Neuronal stem cell (in vitro differentiated cells): ENCODE measurements around the gene ZNF607. TPM values are rescaled to one million over a fixed set of nuclear protein-coding genes. Genes with fewer than 3 reads are reported as not detected.
"Not testable (repeated sequence)": the region's sequence is repeated elsewhere in the genome, so short reads cannot be mapped to it uniquely, and the experiment has no call there.

Experiments
- DNase-seq: peaks from one replicate; pipeline ENCODE4 v3.0.0-alpha.2; 2013; ENCODE audit warnings: low spot score
- H2AFZ ChIP-seq: one replicate; pipeline ENCODE4 v1.6.1; 2013; ENCODE audit warnings: mild to moderate bottlenecking, low read length, inconsistent platforms
- H2AK5ac ChIP-seq: 2 replicates; pipeline ENCODE4 v1.6.1; 2013; ENCODE audit warnings: low read depth, mild to moderate bottlenecking, inconsistent platforms, low read length, moderate library complexity, mixed read lengths
- H2BK120ac ChIP-seq: 2 replicates; pipeline ENCODE4 v1.6.1; 2013; ENCODE audit warnings: low read depth, mild to moderate bottlenecking, inconsistent platforms, low read length, moderate library complexity, mixed read lengths
- H2BK12ac ChIP-seq: one replicate; pipeline ENCODE4 v1.6.1; 2013; ENCODE audit warnings: low read length, inconsistent platforms
- H2BK15ac ChIP-seq: 2 replicates; pipeline ENCODE4 v1.6.1; 2013; ENCODE audit warnings: mild to moderate bottlenecking, low read length, inconsistent platforms, mixed read lengths
- H2BK5ac ChIP-seq: one replicate; pipeline ENCODE4 v1.6.1; 2013; ENCODE audit warnings: inconsistent platforms, mild to moderate bottlenecking, low read length, moderate library complexity
- H3K14ac ChIP-seq: one replicate; pipeline ENCODE4 v1.6.1; 2013; ENCODE audit warnings: low read length, inconsistent platforms
- H3K18ac ChIP-seq: 2 replicates; pipeline ENCODE4 v1.6.1; 2013; ENCODE audit warnings: low read length, inconsistent platforms
- H3K23ac ChIP-seq: 2 replicates; pipeline ENCODE4 v1.6.1; 2013; ENCODE audit warnings: low read depth, mild to moderate bottlenecking, mixed read lengths, low read length, inconsistent platforms; ENCODE audit not compliant: poor library complexity
- H3K27ac ChIP-seq: replicated peaks from 3 replicates; pipeline ENCODE4 v1.5.1; 2013; ENCODE audit warnings: low read length, inconsistent platforms
- H3K27me3 ChIP-seq, 3 experiments: 2 replicates each; pipeline ENCODE4 v1.6.1; 2013; ENCODE audit warnings: low read length in 3 of 3, mild to moderate bottlenecking in 2 of 3, inconsistent platforms in 1 of 3, low read depth in 1 of 3, mixed read lengths in 1 of 3, moderate library complexity in 1 of 3; ENCODE audit not compliant: control insufficient read depth in 3 of 3, insufficient read depth in 3 of 3
- H3K36me3 ChIP-seq, 2 donors: replicated peaks in 1 of 2; 2 replicates each; pipeline ENCODE4 v1.6.1; 2013; ENCODE audit warnings: low read length in 2 of 2; ENCODE audit not compliant: control insufficient read depth in 2 of 2, insufficient read depth in 2 of 2
- H3K4ac ChIP-seq: 2 replicates; pipeline ENCODE4 v1.6.1; 2013; ENCODE audit warnings: inconsistent platforms, mild to moderate bottlenecking, low read length, moderate library complexity
- H3K4me1 ChIP-seq, 2 donors: 1 replicate in 1 of 2; 2 replicates in 1 of 2; pipeline ENCODE4 v1.6.1; 2013; ENCODE audit warnings: low read length in 2 of 2, low read depth in 1 of 2; ENCODE audit not compliant: control insufficient read depth in 2 of 2, insufficient read depth in 1 of 2
- H3K4me2 ChIP-seq: one replicate; pipeline ENCODE4 v1.6.1; 2013; ENCODE audit warnings: mild to moderate bottlenecking, low read length, inconsistent platforms; ENCODE audit not compliant: insufficient read depth, poor library complexity, severe bottlenecking
- H3K4me3 ChIP-seq, 2 donors: 2 replicates each; pipeline ENCODE4 v1.5.1; 2013; ENCODE audit warnings: low read length in 2 of 2, mild to moderate bottlenecking in 2 of 2, inconsistent platforms in 1 of 2, moderate library complexity in 1 of 2
- H3K79me1 ChIP-seq: one replicate; pipeline ENCODE4 v1.6.1; 2013; ENCODE audit warnings: low read depth, mild to moderate bottlenecking, inconsistent platforms, low read length, moderate library complexity
- H3K9ac ChIP-seq: one replicate; pipeline ENCODE4 v1.6.1; 2013; ENCODE audit warnings: mild to moderate bottlenecking, low read depth, low read length, inconsistent platforms; ENCODE audit not compliant: poor library complexity
- H3K9me3 ChIP-seq, 2 donors: replicated peaks in 1 of 2; 2 replicates each; pipeline versions ENCODE3 to v1.6.1; 2013; ENCODE audit warnings: low read length in 2 of 2, mild to moderate bottlenecking in 2 of 2, inconsistent platforms in 1 of 2, low read depth in 1 of 2, mixed read lengths in 1 of 2, moderate library complexity in 1 of 2; ENCODE audit not compliant: control insufficient read depth in 2 of 2, insufficient read depth in 1 of 2
- H4K8ac ChIP-seq: one replicate; pipeline ENCODE4 v1.6.1; 2013; ENCODE audit warnings: low read depth, mild to moderate bottlenecking, inconsistent platforms, low read length, moderate library complexity
- H4K91ac ChIP-seq: one replicate; pipeline ENCODE4 v1.6.1; 2013; ENCODE audit warnings: low read length, low read depth, mild to moderate bottlenecking, inconsistent platforms; ENCODE audit not compliant: poor library complexity
- WGBS, 2 donors: extraction: QIAGEN DNeasy Blood & Tissue Kit; methylation state at CpG; one replicate each; pipeline ENCODE4 v1.1.7; 2013; ENCODE audit warnings: missing lambda C conversion rate in 2 of 2, mixed read lengths in 1 of 2; ENCODE audit not compliant: insufficient read length in 2 of 2, insufficient replicate concordance in 1 of 2; ENCODE audit errors: extremely low coverage in 2 of 2; 5-methylcytosine and 5-hydroxymethylcytosine counted together
- polyA plus RNA-seq, 2 experiments: library from polyadenylated mRNA; stranded (reverse); fragments of 200-250 nt; gene quantifications; one replicate each; pipeline ENCODE4 v1.2.3, GENCODE V29; 2013

The ZNF607 gene
- polyA plus RNA-seq (2013, experiment 1 of 2): 8.5 TPM
- polyA plus RNA-seq (2013, experiment 2 of 2): 9.4 TPM

DNA sequence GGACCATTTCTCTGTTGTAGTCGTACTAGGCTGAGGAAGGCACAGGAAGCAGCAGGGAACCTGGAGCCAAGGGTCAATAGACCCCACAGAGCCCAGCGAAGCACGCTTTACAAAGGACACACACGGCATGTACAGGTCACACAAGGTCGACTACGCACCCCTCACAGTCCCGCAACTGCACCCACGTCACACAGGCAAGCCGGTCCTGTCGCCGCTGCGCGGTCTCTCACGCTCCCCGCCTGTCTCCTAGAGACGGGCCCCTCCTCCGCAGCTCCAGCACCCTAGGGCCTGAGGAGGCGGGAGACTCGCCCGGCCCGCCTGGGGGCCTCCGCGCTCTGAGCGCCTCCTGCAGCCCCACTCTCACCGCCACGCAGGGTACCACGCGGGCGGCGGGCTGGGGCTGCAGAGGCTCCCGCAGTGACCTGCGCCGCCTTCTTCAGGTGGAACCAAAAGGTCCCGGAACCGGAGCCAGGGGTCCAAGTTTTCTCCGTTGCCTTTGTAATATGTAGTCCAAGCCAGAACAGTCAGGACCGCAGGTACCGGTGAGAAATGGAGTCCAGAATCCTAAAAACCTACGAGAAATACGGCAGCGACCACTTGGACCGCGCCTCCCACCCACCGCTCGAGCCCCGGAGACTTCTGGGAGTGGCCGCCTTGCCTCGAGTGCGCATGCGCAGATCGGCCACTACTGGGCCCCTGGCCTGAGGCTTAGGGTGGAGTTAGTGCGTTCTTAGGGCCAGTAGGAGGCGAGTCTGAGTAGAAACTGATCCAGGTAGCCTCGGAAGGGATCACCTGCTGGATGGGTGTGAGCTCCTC, at the start of gene ZNF607:
TSS of gene ZNF607 (minus strand) at position 651 of the 816 bp plus-strand sequence. CDS start 8,143 bp downstream, outside the sequence.
- Histone ChIP-seq H3K4me1 (no peaks in the 10 kb centered on the region), H2BK15ac (peak within 1 kb of the TSS; percentile 37), H3K79me1 (peaks cover 3% of the 10 kb centered on the region), H3K9ac (peak within 1 kb of the TSS; percentile 99), H3K27ac (peak within 1 kb of the TSS; percentile 80), H2BK120ac (no peak within 1 kb of the TSS), H3K4me3 (peak within 1 kb of the TSS; percentile 89 to 93), H3K9me3 (peaks cover 0 to 30% of the 10 kb centered on the region in 2 donors), H3K27me3 (no peaks in the 10 kb centered on the region), H3K4me2 (peak within 1 kb of the TSS; percentile 77), H3K36me3 (peaks cover 2 to 31% of the 10 kb centered on the region in 2 donors), H2AFZ (peak within 1 kb of the TSS; percentile 95), H3K4ac (peak within 1 kb of the TSS; percentile 29), H4K8ac (no peak within 1 kb of the TSS), H4K91ac (no peak within 1 kb of the TSS), H3K23ac (peak within 1 kb of the TSS; percentile 89), H2BK12ac (no peak within 1 kb of the TSS), H3K18ac (peak within 1 kb of the TSS; percentile 95), H2AK5ac (peak within 1 kb of the TSS; percentile 58), H2BK5ac (no peak within 1 kb of the TSS), H3K14ac (peak within 1 kb of the TSS; percentile 99)
- DNase-seq: peak; percentile 87
- WGBS, 2 donors: no CpG with 5 or more reads among the region's 54 CpGs

GRCh38 chr19:37763488-37763887, 43.9 kb upstream of the ZNF607 start:
- Histone ChIP-seq H2BK120ac (no peak overlapping the region), H3K9me3 (peaks cover 0 to 15% of the 10 kb centered on the region in 2 donors), H3K4me2 (no peak overlapping the region), H4K91ac (no peak overlapping the region), H3K23ac (no peak overlapping the region), H2AFZ (no peak overlapping the region), H3K18ac (no peak overlapping the region), H3K27ac (no peak overlapping the region), H2AK5ac (no peak overlapping the region), H3K4me3 (no peak overlapping the region), H3K4ac (no peak overlapping the region), H3K9ac (no peak overlapping the region), H3K14ac (no peak overlapping the region), H3K27me3 (no peaks in the 10 kb centered on the region), H2BK5ac (no peak overlapping the region), H2BK15ac (no peak overlapping the region), H3K36me3 (peaks cover 3 to 41% of the 10 kb centered on the region in 2 donors), H3K79me1 (no peaks in the 10 kb centered on the region), H3K4me1 (no peaks in the 10 kb centered on the region), H2BK12ac (no peak overlapping the region), H4K8ac (no peak overlapping the region)
- no CpG with 5 or more reads among the region's 1 CpG for WGBS, 2 donors
- no peak for DNase-seq

GRCh38 chr19:37757683-37758082, 38.1 kb upstream of the ZNF607 start:
- not testable (repeated sequence) for H3K79me1 ChIP-seq, H4K8ac ChIP-seq, H3K9ac ChIP-seq, H3K4me2 ChIP-seq, H2BK5ac ChIP-seq, DNase-seq, H4K91ac ChIP-seq, H2BK15ac ChIP-seq, H3K9me3 ChIP-seq, H2AK5ac ChIP-seq, H3K27me3 ChIP-seq, H3K4me3 ChIP-seq, H2BK120ac ChIP-seq, H2BK12ac ChIP-seq, H3K23ac ChIP-seq, H2AFZ ChIP-seq, H3K14ac ChIP-seq, H3K4ac ChIP-seq, H3K18ac ChIP-seq, H3K4me1 ChIP-seq, H3K27ac ChIP-seq
- no CpG with 5 or more reads among the region's 4 CpGs for WGBS, 2 donors
- peaks cover 0 to 16% of the 10 kb centered on the region in 2 donors for H3K36me3 ChIP-seq

GRCh38 chr19:37738371-37738770, 18.8 kb upstream of the ZNF607 start:
- WGBS, 2 donors: no CpG with 5 or more reads among the region's 5 CpGs
- Histone ChIP-seq H3K4me3 (no peak overlapping the region), H2BK12ac (no peak overlapping the region)

More at GRCh38 chr19:37738371-37738770, 18.8 kb upstream of the ZNF607 start:
- H3K9me3 ChIP-seq: peaks cover 14 to 54% of the 10 kb centered on the region in 2 donors
- no peak overlapping the region for H4K91ac ChIP-seq
- no peak overlapping the region for H3K18ac ChIP-seq
- peaks cover 11 to 21% of the 10 kb centered on the region in 2 donors for H3K36me3 ChIP-seq
- no peak overlapping the region for H3K4me2 ChIP-seq
- H2BK15ac ChIP-seq: no peak overlapping the region
- DNase-seq: no peak
- H3K4ac ChIP-seq: no peak overlapping the region
- H3K9ac ChIP-seq: no peak overlapping the region
- no peaks in the 10 kb centered on the region for H3K4me1 ChIP-seq
- no peak overlapping the region for H4K8ac ChIP-seq
- no peak overlapping the region for H2AK5ac ChIP-seq
- no peak overlapping the region for H3K27ac ChIP-seq
- H3K27me3 ChIP-seq: no peaks in the 10 kb centered on the region
- no peak overlapping the region for H2BK5ac ChIP-seq
- H3K14ac ChIP-seq: no peak overlapping the region
- H2BK120ac ChIP-seq: no peak overlapping the region
- no peak overlapping the region for H2AFZ ChIP-seq
- H3K79me1 ChIP-seq: no peaks in the 10 kb centered on the region
- H3K23ac ChIP-seq: no peak overlapping the region
